Common myeloid progenitor, CD34-positive (primary cell): ENCODE results near the gene METTL23.

Source experiments
- CTCF ChIA-PET: fragments of 350-600 bp; sonication (Branson Sonifier 250); formaldehyde crosslinking; loops from one replicate; lab custom pipeline; 2021; ENCODE audit warnings: antibody characterized with exemption; lab: Charles Lee
- POLR2A ChIA-PET: fragments of 350-600 bp; sonication (Branson Sonifier 250); formaldehyde crosslinking; loops from one replicate; lab custom pipeline; 2021; ENCODE audit warnings: antibody characterized with exemption; lab: Charles Lee
- DNase-seq, 3 donors: peaks; one replicate each; pipeline versions ENCODE4 v3.0.0 to v3.0.0-alpha.2; 2013
- H3K27ac ChIP-seq, 2 experiments: 1 replicate in 1 of 2; 2 replicates in 1 of 2; pipeline ENCODE4 v1.7.0; 2013; ENCODE audit warnings: inconsistent platforms in 2 of 2, low read length in 2 of 2, mild to moderate bottlenecking in 2 of 2, low read depth in 1 of 2, moderate library complexity in 1 of 2; ENCODE audit not compliant: severe bottlenecking in 2 of 2, insufficient read depth in 1 of 2, poor library complexity in 1 of 2
- H3K27me3 ChIP-seq, 5 experiments: replicated peaks in 2 of 5; 1 replicate in 3 of 5; 2 replicates in 2 of 5; pipeline versions ENCODE4 v1.6.1 to v1.7.0; 2013; ENCODE audit warnings: low read length in 4 of 5, mild to moderate bottlenecking in 2 of 5, moderate library complexity in 2 of 5, inconsistent platforms in 1 of 5; ENCODE audit not compliant: insufficient read depth in 5 of 5, control insufficient read depth in 4 of 5
- H3K36me3 ChIP-seq, 4 experiments: 1 replicate in 2 of 4; 2 replicates in 2 of 4; pipeline versions ENCODE4 v1.6.1 to v1.7.0; 2013; ENCODE audit warnings: low read length in 3 of 4, control low read depth in 1 of 4, mild to moderate bottlenecking in 1 of 4; ENCODE audit not compliant: control insufficient read depth in 4 of 4, insufficient read depth in 4 of 4
- H3K4me1 ChIP-seq, 4 experiments: 1 replicate in 3 of 4; 2 replicates in 1 of 4; pipeline versions ENCODE4 v1.6.1 to v1.7.1; 2013; ENCODE audit warnings: low read length in 3 of 4, mild to moderate bottlenecking in 3 of 4, control low read depth in 1 of 4, inconsistent platforms in 1 of 4, moderate library complexity in 1 of 4; ENCODE audit not compliant: control insufficient read depth in 4 of 4, insufficient read depth in 4 of 4; ENCODE audit errors: control extremely low read depth in 1 of 4
- H3K4me3 ChIP-seq, 7 experiments: 1 replicate in 4 of 7; 2 replicates in 3 of 7; pipeline versions ENCODE4 v1.5.1 to v1.7.0; 2013; ENCODE audit warnings: mild to moderate bottlenecking in 7 of 7, low read length in 6 of 7, moderate library complexity in 6 of 7, inconsistent platforms in 2 of 7, low read depth in 2 of 7, control low read depth in 1 of 7; ENCODE audit not compliant: insufficient read depth in 4 of 7, control insufficient read depth in 1 of 7; ENCODE audit errors: extremely low read depth in 1 of 7
- H3K9me3 ChIP-seq, 5 experiments: 1 replicate in 4 of 5; 2 replicates in 1 of 5; pipeline versions ENCODE4 v1.6.1 to v1.7.1; 2013; ENCODE audit warnings: low read length in 4 of 5, mild to moderate bottlenecking in 2 of 5, inconsistent platforms in 1 of 5, low read depth in 1 of 5, moderate library complexity in 1 of 5; ENCODE audit not compliant: control insufficient read depth in 4 of 5, insufficient read depth in 2 of 5; ENCODE audit errors: control extremely low read depth in 1 of 5
- WGBS: methylation state at CpG from one replicate; pipeline ENCODE4 v1.1.5; 2013; ENCODE audit not compliant: insufficient coverage; 5-methylcytosine and 5-hydroxymethylcytosine counted together

METTL23 gene

GRCh38 chr17:76715496-76715830 is 11.2 kb upstream of the METTL23 start:
- 100% methylated on average over 2 of the region's 2 CpGs for WGBS
- ChIA-PET CTCF (interaction anchor here (1.0 to 2.6 kb wide), 4 partner anchors 9 to 34 kb away, joined by 3 to 14 read pairs (median 8); no protein-coding TSS in a partner anchor), POLR2A (no interaction called here)
- no peaks in the 10 kb centered on the region for H3K27me3 ChIP-seq
- no peaks in the 10 kb centered on the region for H3K9me3 ChIP-seq
- H3K36me3 ChIP-seq: peaks cover 12 to 62% (median 43%) of the 10 kb centered on the region in 4 experiments
- peak overlapping the region in 4 of 7 experiments; percentile 3 to 57 (median 38) for H3K4me3 ChIP-seq
- H3K4me1 ChIP-seq: peaks cover 17 to 39% (median 34%) of the 10 kb centered on the region in 4 experiments
- peak overlapping the region; percentile 46 to 74 for H3K27ac ChIP-seq
- DNase-seq: no peak

- Histone ChIP-seq H3K9me3 (no peaks in the 10 kb centered on the region), H3K27ac (peak overlapping the region in 1 of 2 experiments; percentile 74), H3K27me3 (no peaks in the 10 kb centered on the region), H3K36me3 (peaks cover 16 to 71% (median 51%) of the 10 kb centered on the region in 4 experiments), H3K4me3 (no peak overlapping the region), H3K4me1 (peaks cover 14 to 35% (median 30%) of the 10 kb centered on the region in 4 experiments)
- CTCF ChIA-PET: interaction anchor here (0.5 to 2.0 kb wide), 2 partner anchors 15 to 1373 kb away, joined by 3 to 4 read pairs; no protein-coding TSS in a partner anchor
- peak; percentile 62 to 91 (median 83) for DNase-seq
- 82% methylated on average over 10 of the region's 13 CpGs for WGBS
- POLR2A ChIA-PET: no interaction called here
These were observed 10.3 kb upstream of the METTL23 start for GRCh38 chr17:76716146-76716838.

- WGBS: 100% methylated on average over 3 of the region's 6 CpGs
- DNase-seq: no peak
- H3K4me3 ChIP-seq: no peak overlapping the region
- H3K9me3 ChIP-seq: no peaks in the 10 kb centered on the region
- H3K27ac ChIP-seq: peak overlapping the region in 1 of 2 experiments; percentile 74
- ChIA-PET CTCF (interaction anchor here (1.1 to 2.0 kb wide), 4 partner anchors 10 to 35 kb away, joined by 3 to 5 read pairs (median 4); no protein-coding TSS in a partner anchor), POLR2A (no interaction called here)
- peaks cover 16 to 76% (median 56%) of the 10 kb centered on the region in 4 experiments for H3K36me3 ChIP-seq
- no peaks in the 10 kb centered on the region for H3K27me3 ChIP-seq
- peaks cover 13 to 32% (median 26%) of the 10 kb centered on the region in 4 experiments for H3K4me1 ChIP-seq
These were observed 9.8 kb upstream of the METTL23 start for GRCh38 chr17:76716839-76717215.

DNA sequence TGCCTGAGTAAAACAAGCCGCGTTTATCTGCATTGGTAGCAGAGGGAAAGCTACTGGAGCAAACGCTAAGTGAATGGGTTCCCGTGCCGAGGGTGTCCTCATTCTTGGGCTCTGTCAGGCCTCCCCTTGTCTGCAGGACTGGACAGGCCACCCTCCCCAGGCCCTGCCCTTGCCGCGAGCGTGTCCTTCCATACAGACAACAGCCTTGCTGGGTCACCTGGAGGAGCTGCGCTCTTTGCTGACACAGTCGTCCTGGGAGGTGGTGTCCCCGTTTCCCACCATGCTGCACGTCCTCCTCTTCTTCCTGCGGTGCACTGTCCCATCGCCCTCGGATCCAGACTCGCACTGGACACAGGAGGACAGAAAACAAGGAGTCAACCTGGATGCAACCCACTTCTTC is 8.1 kb upstream of the METTL23 start:
- no peaks in the 10 kb centered on the region for H3K9me3 ChIP-seq
- H3K36me3 ChIP-seq: peaks cover 17 to 77% (median 62%) of the 10 kb centered on the region in 4 experiments
- H3K27me3 ChIP-seq: no peaks in the 10 kb centered on the region
- H3K4me1 ChIP-seq: peaks cover 13 to 32% (median 26%) of the 10 kb centered on the region in 4 experiments
- DNase-seq: no peak
- ChIA-PET POLR2A (no interaction called here), CTCF (interaction anchor here (0.9 to 1.3 kb wide), 2 partner anchors 8 to 10 kb away, joined by 4 read pairs; partner anchors contain the start of gene MXRA7)
- H3K4me3 ChIP-seq: no peak overlapping the region
- no peak overlapping the region for H3K27ac ChIP-seq
- WGBS: 95% methylated on average over 16 of the region's 16 CpGs

DNA sequence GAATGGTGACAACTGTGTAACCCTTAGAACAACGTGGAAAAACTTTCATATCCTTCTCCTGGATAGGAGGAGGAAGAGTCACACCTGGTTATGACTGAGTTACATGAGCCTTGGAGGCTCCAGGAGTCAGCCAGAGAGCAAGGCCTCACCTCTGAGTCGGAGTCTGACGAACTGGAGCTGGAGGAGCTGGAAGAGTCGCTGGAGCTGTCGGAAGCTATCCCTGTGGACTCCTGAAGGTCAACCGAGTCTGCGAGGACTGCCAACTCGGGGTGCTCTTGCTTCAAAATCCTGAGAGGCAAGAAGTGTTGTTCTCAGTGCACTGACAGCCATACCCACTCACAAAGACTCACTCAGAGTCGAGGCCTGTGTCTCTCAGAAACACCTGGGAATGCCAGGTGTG is 6.4 kb upstream of the METTL23 start:
- CTCF ChIA-PET: interaction anchor here (1.0 kb wide), 1 partner anchor 15 kb away, joined by 3 read pairs; no protein-coding TSS in a partner anchor
- no peak for DNase-seq
- Histone ChIP-seq H3K27ac (no peak overlapping the region), H3K4me3 (no peak overlapping the region), H3K36me3 (peaks cover 20 to 78% (median 66%) of the 10 kb centered on the region in 4 experiments), H3K9me3 (no peaks in the 10 kb centered on the region), H3K27me3 (no peaks in the 10 kb centered on the region), H3K4me1 (peaks cover 11 to 28% (median 22%) of the 10 kb centered on the region in 4 experiments)
- WGBS: 98% methylated on average over 8 of the region's 9 CpGs
- POLR2A ChIA-PET: interaction anchor here (0.6 kb wide), 1 partner anchor 1278 kb away, joined by 3 read pairs; no protein-coding TSS in a partner anchor

DNA sequence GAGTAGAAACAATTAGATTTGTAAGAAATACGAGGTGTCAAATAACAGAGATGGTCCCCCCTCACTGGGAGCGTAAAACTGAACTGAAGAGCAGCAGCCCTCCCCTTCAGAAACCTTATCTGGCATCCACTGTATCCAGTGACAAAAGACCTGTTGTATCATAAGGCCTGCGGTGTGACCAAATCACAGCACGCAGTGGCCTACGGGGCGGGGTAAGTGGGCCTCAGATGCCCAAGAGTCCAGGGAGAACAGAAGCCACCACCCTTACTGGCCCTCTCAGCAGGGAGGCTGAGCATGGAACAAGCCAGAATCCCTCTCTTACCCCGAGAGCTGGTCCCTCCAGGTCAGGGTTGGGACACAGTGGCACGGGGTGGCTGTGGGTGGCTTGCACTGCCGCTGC is 5.7 kb upstream of the METTL23 start:
- WGBS: 100% methylated on average over 7 of the region's 9 CpGs
- CTCF ChIA-PET: no interaction called here
- H3K36me3 ChIP-seq: peaks cover 20 to 74% (median 65%) of the 10 kb centered on the region in 4 experiments

GRCh38 chr17:76721463-76721862 is 5.2 kb upstream of the METTL23 start:
- Histone ChIP-seq H3K4me3 (no peak overlapping the region), H3K27ac (no peak overlapping the region), H3K9me3 (no peaks in the 10 kb centered on the region), H3K27me3 (no peaks in the 10 kb centered on the region), H3K36me3 (peaks cover 20 to 69% (median 59%) of the 10 kb centered on the region in 4 experiments), H3K4me1 (peaks cover 3 to 21% (median 18%) of the 10 kb centered on the region in 4 experiments)
- WGBS: 95% methylated on average over 3 of the region's 10 CpGs
- no peak for DNase-seq
- POLR2A ChIA-PET: interaction anchor here (0.6 kb wide), 1 partner anchor 19 kb away, joined by 3 read pairs; no protein-coding TSS in a partner anchor
- CTCF ChIA-PET: no interaction called here

More for the DNA sequence above, 5.7 kb upstream of the METTL23 start:
- no peaks in the 10 kb centered on the region for H3K27me3 ChIP-seq
- H3K27ac ChIP-seq: no peak overlapping the region
- no peaks in the 10 kb centered on the region for H3K9me3 ChIP-seq
- POLR2A ChIA-PET: interaction anchor here (0.6 kb wide), 1 partner anchor 18 kb away, joined by 3 read pairs; no protein-coding TSS in a partner anchor
- H3K4me1 ChIP-seq: peaks cover 7 to 26% (median 22%) of the 10 kb centered on the region in 4 experiments
- H3K4me3 ChIP-seq: no peak overlapping the region
- no peak for DNase-seq
